Calu3 (cell line): ENCODE results near the gene SART3. TPM values are rescaled to one million over a fixed set of nuclear protein-coding genes. Genes with fewer than 3 reads are reported as not detected.
"Not testable (repeated sequence)": the region's sequence is repeated elsewhere in the genome, so short reads cannot be mapped to it uniquely, and the experiment has no call there.

Experiments
- BruUV-seq: library from RNA; stranded (reverse); fragments of 400-500 nt; replicated peaks from 2 replicates; lab custom pipeline; 2021; lab: Mats Ljungman, UMichigan
- CTCF ChIA-PET: fragments of 300-600 bp; sonication (Branson Sonifier 250); formaldehyde crosslinking; loops from one replicate; lab custom pipeline; 2022; ENCODE audit warnings: antibody characterized with exemption; lab: Charles Lee
- DNase-seq: peaks from one replicate; pipeline ENCODE4 v3.0.0; 2022
- H3K27ac Mint-ChIP-seq: one replicate; pipeline ENCODE4 v1.8.0; 2022; ENCODE audit warnings: mixed read lengths; ENCODE audit not compliant: unreplicated experiment
- H3K27me3 Mint-ChIP-seq: one replicate; pipeline ENCODE4 v1.8.0; 2022; ENCODE audit warnings: mixed read lengths; ENCODE audit not compliant: unreplicated experiment
- H3K36me3 Mint-ChIP-seq: one replicate; pipeline ENCODE4 v1.8.0; 2022; ENCODE audit warnings: mild to moderate bottlenecking, moderate library complexity, mixed read lengths; ENCODE audit not compliant: insufficient read depth, unreplicated experiment
- H3K4me1 Mint-ChIP-seq: one replicate; pipeline ENCODE4 v1.8.0; 2022; ENCODE audit warnings: mild to moderate bottlenecking, low read depth, mixed read lengths; ENCODE audit not compliant: unreplicated experiment
- H3K4me3 Mint-ChIP-seq: one replicate; pipeline ENCODE4 v1.8.0; 2022; ENCODE audit warnings: mild to moderate bottlenecking, low read depth, moderate library complexity, mixed read lengths; ENCODE audit not compliant: unreplicated experiment
- H3K9me3 Mint-ChIP-seq: one replicate; pipeline ENCODE4 v1.8.0; 2022; ENCODE audit warnings: low read depth, mixed read lengths; ENCODE audit not compliant: unreplicated experiment
- CTCF ChIP-seq: fragments of 200-600 bp; IDR thresholded peaks from one replicate; pipeline ENCODE4 v1.8.0; 2022; ENCODE audit warnings: antibody characterized with exemption; ENCODE audit not compliant: unreplicated experiment
- intact Hi-C: fragments of 100-400 bp; cut with micrococcal nuclease; formaldehyde crosslinking; loops from one replicate; pipeline ENCODE4 v1.10.0; 2022; ENCODE audit not compliant: unreplicated experiment
- total RNA-seq: library from RNA; stranded (reverse); gene quantifications from 2 replicates; pipeline ENCODE4 v1.2.3, GENCODE V29; 2022

SART3 gene
- total RNA-seq, 1 experiment from 2014 or later: 91.7 TPM

GRCh38 chr12:108578264-108578663 lies 17.3 kb upstream of the SART3 start:
- Mint-ChIP-seq H3K27ac (no peak overlapping the region), H3K4me1 (no peaks in the 10 kb centered on the region), H3K9me3 (peaks cover 2% of the 10 kb centered on the region), H3K4me3 (no peak overlapping the region), H3K27me3 (peaks cover 64% of the 10 kb centered on the region), H3K36me3 (no peaks in the 10 kb centered on the region)
- CTCF ChIA-PET: interaction anchor here (0.7 kb wide), 1 partner anchor 281 kb away, joined by 4 read pairs; no protein-coding TSS in a partner anchor
- intact Hi-C loops: no loop called here
- DNase-seq: no peak
- TF ChIP-seq CTCF: no peak
- no TSS peak for BruUV-seq

- intact Hi-C loops: no loop called here
- no peak for TF ChIP-seq CTCF
- no TSS peak for BruUV-seq
- Mint-ChIP-seq H3K4me1 (no peaks in the 10 kb centered on the region), H3K36me3 (no peaks in the 10 kb centered on the region), H3K27ac (no peak overlapping the region), H3K9me3 (peaks cover 2% of the 10 kb centered on the region), H3K27me3 (peaks cover 56% of the 10 kb centered on the region), H3K4me3 (no peak overlapping the region)
- CTCF ChIA-PET: interaction anchor here (0.7 kb wide), 1 partner anchor 282 kb away, joined by 4 read pairs; no protein-coding TSS in a partner anchor
- DNase-seq: no peak
Observed at GRCh38 chr12:108577458-108577857, 16.5 kb upstream of the SART3 start.

GRCh38 chr12:108576660-108577234 lies 15.8 kb upstream of the SART3 start:
- no TSS peak for BruUV-seq
- no peak overlapping the region for H3K4me3 Mint-ChIP-seq
- H3K4me1 Mint-ChIP-seq: no peaks in the 10 kb centered on the region
- H3K9me3 Mint-ChIP-seq: peaks cover 2% of the 10 kb centered on the region
- H3K27ac Mint-ChIP-seq: no peak overlapping the region
- DNase-seq: no peak
- CTCF ChIA-PET: interaction anchor here (0.8 kb wide), 1 partner anchor 41 kb away, joined by 3 read pairs; no protein-coding TSS in a partner anchor
- H3K36me3 Mint-ChIP-seq: peaks cover 4% of the 10 kb centered on the region
- no peak for TF ChIP-seq CTCF
- H3K27me3 Mint-ChIP-seq: peaks cover 55% of the 10 kb centered on the region
- intact Hi-C loops: no loop called here

- no TSS peak for BruUV-seq
- H3K27me3 Mint-ChIP-seq: peaks cover 55% of the 10 kb centered on the region
- intact Hi-C loops: no loop called here
- peaks cover 2% of the 10 kb centered on the region for H3K9me3 Mint-ChIP-seq
- H3K4me3 Mint-ChIP-seq: no peak overlapping the region
- no peak for DNase-seq
- no peaks in the 10 kb centered on the region for H3K4me1 Mint-ChIP-seq
- no peak for TF ChIP-seq CTCF
- CTCF ChIA-PET: no interaction called here
- no peak overlapping the region for H3K27ac Mint-ChIP-seq
- H3K36me3 Mint-ChIP-seq: peaks cover 7% of the 10 kb centered on the region
Observed at GRCh38 chr12:108575199-108575912, 14.4 kb upstream of the SART3 start.

GRCh38 chr12:108574276-108574675 lies 13.3 kb upstream of the SART3 start:
- Mint-ChIP-seq H3K27me3 (peaks cover 51% of the 10 kb centered on the region), H3K36me3 (peaks cover 11% of the 10 kb centered on the region)
- BruUV-seq, H3K9me3 Mint-ChIP-seq, intact Hi-C loops, H3K27ac Mint-ChIP-seq, H3K4me1 Mint-ChIP-seq, H3K4me3 Mint-ChIP-seq, CTCF ChIA-PET, DNase-seq: not testable (repeated sequence)
